Measurements from ENCODE around the gene SCAND1. TPM values are rescaled to one million over a fixed set of nuclear protein-coding genes. Genes with fewer than 3 reads are reported as not detected.

Gene SCAND1
- total RNA-seq, 4 donors from 2014 or later = 61.1 to 133 (median 83.4) TPM

DNA sequence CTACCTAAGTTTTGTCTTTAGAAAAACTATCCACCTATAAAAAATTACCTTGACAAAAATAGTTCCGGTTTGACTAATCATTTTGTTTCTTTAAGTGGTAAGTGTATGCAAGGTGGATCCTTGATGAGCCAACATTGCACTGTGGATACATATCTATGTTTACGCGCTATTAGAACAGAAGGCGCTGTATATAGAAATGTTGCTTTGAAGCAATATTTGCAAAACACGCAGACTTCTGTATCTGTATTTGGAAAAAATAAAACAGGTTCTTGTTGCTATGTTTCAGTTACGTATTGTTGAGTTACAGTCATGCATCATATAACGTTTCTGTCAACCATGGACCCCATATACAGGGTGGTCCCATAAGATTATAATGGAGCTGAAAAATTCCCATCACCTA lies 4.2 kb downstream of the SCAND1 start:
- TF ChIP-seq POLR2A (IDR thresholded peaks at IDR 0.05) = no peak
- TF ChIP-seq, protein P1, sequence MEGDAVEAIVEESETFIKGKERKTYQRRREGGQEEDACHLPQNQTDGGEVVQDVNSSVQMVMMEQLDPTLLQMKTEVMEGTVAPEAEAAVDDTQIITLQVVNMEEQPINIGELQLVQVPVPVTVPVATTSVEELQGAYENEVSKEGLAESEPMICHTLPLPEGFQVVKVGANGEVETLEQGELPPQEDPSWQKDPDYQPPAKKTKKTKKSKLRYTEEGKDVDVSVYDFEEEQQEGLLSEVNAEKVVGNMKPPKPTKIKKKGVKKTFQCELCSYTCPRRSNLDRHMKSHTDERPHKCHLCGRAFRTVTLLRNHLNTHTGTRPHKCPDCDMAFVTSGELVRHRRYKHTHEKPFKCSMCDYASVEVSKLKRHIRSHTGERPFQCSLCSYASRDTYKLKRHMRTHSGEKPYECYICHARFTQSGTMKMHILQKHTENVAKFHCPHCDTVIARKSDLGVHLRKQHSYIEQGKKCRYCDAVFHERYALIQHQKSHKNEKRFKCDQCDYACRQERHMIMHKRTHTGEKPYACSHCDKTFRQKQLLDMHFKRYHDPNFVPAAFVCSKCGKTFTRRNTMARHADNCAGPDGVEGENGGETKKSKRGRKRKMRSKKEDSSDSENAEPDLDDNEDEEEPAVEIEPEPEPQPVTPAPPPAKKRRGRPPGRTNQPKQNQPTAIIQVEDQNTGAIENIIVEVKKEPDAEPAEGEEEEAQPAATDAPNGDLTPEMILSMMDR (IDR thresholded peaks at IDR 0.05) = no peak
- Histone ChIP-seq H3K4me1 (peaks cover 0 to 21% (median 7%) of the 10 kb centered on the region in 4 donors), H3K9me3 (no peaks in the 10 kb centered on the region)

DNA sequence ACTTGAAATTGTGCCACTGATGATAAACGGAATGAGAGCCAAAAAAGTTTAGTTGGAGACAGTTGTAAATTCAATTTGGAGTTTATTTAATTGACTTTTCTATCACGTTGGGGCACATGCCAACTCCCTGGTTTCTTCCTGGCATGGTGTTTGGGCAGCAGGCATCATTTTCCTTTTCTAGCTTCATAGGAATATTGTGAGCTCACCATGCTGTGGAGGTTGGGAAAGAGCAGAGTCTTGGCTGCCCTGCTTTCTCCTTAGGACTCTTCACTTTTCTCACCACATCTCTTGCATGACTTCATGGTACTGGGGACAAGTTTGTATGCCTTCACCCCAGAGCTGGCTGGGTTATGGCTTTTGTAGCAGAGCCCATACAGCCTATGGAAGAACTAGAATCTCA lies 6.4 kb downstream of the SCAND1 start:
- no peak for TF ChIP-seq POLR2A (IDR thresholded peaks at IDR 0.05)
- TF ChIP-seq, protein P1 (IDR thresholded peaks at IDR 0.05) = no peak
- peaks cover 0 to 26% (median 0%) of the 10 kb centered on the region in 3 donors for H3K36me3 ChIP-seq
- H3K9me3 ChIP-seq = no peaks in the 10 kb centered on the region
- H3K27me3 ChIP-seq = no peaks in the 10 kb centered on the region
- no peak for DNase-seq
- peak overlapping the region in 1 of 4 donors; percentile 20 for H3K27ac ChIP-seq
- H3K4me3 ChIP-seq = no peak overlapping the region
- H3K4me1 ChIP-seq = peaks cover 0 to 18% (median 4%) of the 10 kb centered on the region in 4 donors

More for the DNA sequence above, 4.2 kb downstream of the SCAND1 start:
- no peaks in the 10 kb centered on the region for H3K27me3 ChIP-seq
- no peak overlapping the region for H3K27ac ChIP-seq
- DNase-seq = no peak
- peaks cover 0 to 12% (median 0%) of the 10 kb centered on the region in 3 donors for H3K36me3 ChIP-seq
- no peak overlapping the region for H3K4me3 ChIP-seq

DNA sequence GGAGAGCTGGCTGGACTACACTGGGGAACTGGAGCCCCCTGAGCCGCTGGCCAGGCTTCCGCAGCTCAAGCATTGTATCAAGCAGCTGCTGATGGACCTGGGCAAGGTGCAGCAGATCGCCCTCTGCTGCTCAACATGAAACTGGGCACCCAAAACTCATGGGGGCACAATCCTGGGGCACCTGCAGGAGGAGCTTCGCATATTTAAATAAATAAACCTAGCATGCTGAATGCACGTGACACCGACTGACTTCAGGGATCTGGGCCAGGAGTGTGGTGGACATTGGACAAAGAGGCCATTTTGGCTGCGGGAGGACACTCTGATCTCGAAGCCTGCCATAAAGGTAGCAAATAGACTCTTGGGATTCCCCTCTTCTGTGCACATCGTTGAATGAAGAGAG lies 6.8 kb downstream of the SCAND1 start:
- H3K4me3 ChIP-seq = no peak overlapping the region
- peak overlapping the region in 1 of 4 donors; percentile 20 for H3K27ac ChIP-seq
- H3K36me3 ChIP-seq = peaks cover 0 to 28% (median 0%) of the 10 kb centered on the region in 3 donors
- H3K4me1 ChIP-seq = peaks cover 0 to 14% (median under 1%) of the 10 kb centered on the region in 4 donors
- DNase-seq = no peak
- TF ChIP-seq, protein P1 (IDR thresholded peaks at IDR 0.05) = peak in 2 of 6 experiments; percentile 14 to 32
- no peak for TF ChIP-seq POLR2A (IDR thresholded peaks at IDR 0.05)
- no peaks in the 10 kb centered on the region for H3K9me3 ChIP-seq
- no peaks in the 10 kb centered on the region for H3K27me3 ChIP-seq

GRCh38 chr20:35942243-35942642 lies 12.1 kb downstream of the SCAND1 start:
- TF ChIP-seq, protein P1 (IDR thresholded peaks at IDR 0.05) = no peak
- no peak for TF ChIP-seq POLR2A (IDR thresholded peaks at IDR 0.05)
- DNase-seq = no peak
- Histone ChIP-seq H3K9me3 (no peaks in the 10 kb centered on the region), H3K36me3 (peaks cover 0 to 63% (median 0%) of the 10 kb centered on the region in 3 donors), H3K27me3 (no peaks in the 10 kb centered on the region), H3K4me1 (no peaks in the 10 kb centered on the region), H3K4me3 (no peak overlapping the region), H3K27ac (no peak overlapping the region)

DNA sequence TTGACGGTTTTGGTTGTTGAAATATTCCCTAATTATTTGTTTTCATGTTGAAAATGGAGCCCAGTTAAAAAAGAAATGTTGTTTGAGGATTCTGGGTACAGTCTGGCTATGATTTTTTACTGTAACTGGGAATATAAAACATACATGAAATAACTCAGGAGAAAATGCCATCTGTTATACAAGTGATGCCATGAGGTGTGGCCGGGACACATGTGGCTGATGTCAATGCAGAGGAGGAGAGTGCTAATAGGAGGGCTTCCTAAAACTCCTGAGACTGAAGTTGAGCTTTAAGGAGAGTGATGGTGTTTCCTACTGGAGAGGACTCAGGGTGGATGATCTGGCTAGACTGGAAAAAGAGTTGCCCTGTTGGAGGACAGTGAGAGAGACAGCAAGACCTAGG lies 12.7 kb downstream of the SCAND1 start:
- TF ChIP-seq, protein P1 (IDR thresholded peaks at IDR 0.05) = no peak
- no peak for TF ChIP-seq POLR2A (IDR thresholded peaks at IDR 0.05)
- Histone ChIP-seq H3K4me1 (no peaks in the 10 kb centered on the region), H3K36me3 (peaks cover 0 to 59% (median 0%) of the 10 kb centered on the region in 3 donors), H3K27me3 (no peaks in the 10 kb centered on the region), H3K9me3 (no peaks in the 10 kb centered on the region), H3K27ac (no peak overlapping the region), H3K4me3 (no peak overlapping the region)
- DNase-seq = no peak

GRCh38 chr20:35939264-35939663 lies 15.0 kb downstream of the SCAND1 start:
- Histone ChIP-seq H3K4me1 (no peaks in the 10 kb centered on the region), H3K36me3 (peaks cover 0 to 63% (median 0%) of the 10 kb centered on the region in 3 donors), H3K9me3 (no peaks in the 10 kb centered on the region), H3K27me3 (no peaks in the 10 kb centered on the region), H3K4me3 (no peak overlapping the region), H3K27ac (no peak overlapping the region)
- TF ChIP-seq POLR2A (IDR thresholded peaks at IDR 0.05) = no peak
- TF ChIP-seq, protein P1 (IDR thresholded peaks at IDR 0.05) = no peak
- DNase-seq = no peak

All from Peyer's patch (tissue), 4 donors.